HL-60/S4 (cell line): ENCODE data around the gene BIRC5.

ENCODE experiments used
- in situ Hi-C: fragments of 300-500 bp; cut with MboI; formaldehyde crosslinking; loops from 2 replicates; pipeline ENCODE4 v1.14.3; 2022; ENCODE audit warnings: low sequenced_read_pairs

BIRC5 gene

DNA sequence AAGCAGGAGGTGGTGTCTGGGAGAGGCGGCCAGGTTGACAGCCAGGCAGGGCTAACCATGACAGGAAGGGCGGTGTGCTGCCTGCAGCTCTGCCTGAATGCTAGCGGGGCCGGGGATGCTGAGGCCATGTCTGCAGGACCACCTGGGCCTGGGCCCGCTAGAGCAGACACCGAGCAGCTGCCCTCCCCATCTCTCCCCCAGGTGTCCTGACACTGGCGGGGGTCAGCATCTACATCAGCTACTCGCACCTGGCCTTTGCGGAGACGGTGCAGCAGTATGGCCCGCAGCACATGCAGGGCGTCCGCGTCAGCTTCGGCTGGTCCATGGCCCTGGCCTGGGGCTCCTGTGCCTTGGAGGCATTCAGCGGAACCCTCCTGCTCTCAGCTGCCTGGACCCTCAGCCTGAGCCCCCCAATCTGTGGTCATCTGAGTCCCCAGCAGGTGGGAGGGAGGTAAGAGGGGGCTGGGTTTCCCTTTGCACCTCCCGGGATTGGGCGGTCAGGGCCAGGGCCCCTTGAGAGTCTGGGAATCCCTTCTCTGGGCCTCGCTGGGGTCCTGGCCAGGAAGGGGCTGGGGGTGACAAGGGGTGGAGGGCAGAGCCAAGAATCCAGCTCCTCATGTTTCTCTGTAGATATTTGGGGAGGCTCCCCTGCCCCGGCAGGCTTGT, 24.9 kb downstream of the BIRC5 start:
- in situ Hi-C loops: no loop called here

DNA sequence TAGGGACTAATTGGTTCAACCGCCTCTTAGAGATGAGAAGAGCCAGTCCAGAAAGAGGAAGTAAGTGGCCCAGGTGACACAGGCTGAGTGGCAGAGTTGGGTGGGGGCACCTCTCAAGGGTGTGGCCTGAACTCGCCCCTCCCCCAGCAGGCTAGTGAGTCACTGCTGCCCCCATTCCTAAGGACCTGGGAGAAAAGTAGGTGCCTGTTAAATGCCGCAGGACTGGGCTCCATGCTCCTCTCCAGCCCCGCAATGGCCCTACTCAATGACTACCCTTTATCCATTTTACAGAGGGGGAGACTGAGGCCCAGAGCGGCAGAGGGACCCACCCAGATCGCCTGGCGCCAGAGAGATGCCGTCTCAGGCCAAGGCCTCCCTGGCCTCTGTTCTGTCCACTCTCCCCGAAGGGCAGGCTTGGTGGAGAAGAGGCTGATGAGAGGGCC, 25.5 kb downstream of the BIRC5 start:
- in situ Hi-C loops: no loop called here

DNA sequence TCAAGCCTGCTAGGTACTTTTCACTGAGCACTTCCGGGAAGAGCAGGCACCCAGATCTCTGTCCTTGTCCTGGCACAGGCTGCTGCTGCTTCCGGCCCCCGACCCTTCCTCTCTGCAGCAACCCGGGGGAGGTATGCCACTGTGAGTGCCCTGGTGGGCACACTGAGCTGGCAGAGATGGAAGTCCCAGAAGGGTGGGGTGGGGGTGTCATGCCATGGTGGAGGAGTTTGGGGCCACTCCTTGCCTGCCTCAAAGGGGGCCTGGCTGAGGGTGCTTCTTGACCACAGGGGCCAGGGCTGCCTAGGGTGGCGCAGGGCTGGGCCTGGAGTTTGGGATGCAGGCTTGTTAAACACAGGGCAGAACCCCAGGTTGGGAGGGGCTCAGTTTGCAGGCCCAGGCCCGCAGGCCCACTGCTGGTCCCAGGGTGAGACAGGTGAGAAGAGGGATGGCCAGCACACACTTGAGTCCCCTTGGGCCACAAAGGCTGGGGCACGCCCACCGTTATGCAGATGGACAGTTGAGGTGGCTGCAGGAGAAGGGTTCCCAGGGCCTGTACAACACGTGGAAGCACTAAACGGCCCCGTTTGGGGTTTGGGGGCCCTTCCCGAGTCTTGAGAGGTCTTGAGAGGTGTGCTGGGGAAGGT, 26.1 kb downstream of the BIRC5 start:
- in situ Hi-C loops: no loop called here

DNA sequence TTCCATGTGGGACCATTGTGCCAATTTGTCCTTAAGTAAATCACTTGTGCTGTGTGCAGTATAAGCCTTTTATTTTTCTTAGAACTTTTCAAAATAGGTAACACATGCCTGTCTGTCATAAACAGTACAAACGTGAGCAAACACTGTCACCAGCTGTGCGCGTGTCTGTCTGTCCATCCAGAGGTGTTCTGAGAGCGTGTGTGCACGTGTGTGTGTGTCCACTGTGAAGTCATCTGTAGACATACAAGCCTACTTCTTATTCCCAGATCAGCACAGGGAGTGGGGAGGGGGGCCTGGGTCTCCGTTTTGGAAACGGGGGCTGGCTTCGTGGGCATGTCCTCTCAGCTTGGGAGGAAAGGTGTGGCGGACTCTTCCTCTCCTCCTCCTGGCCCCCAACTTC, 26.8 kb downstream of the BIRC5 start:
- in situ Hi-C loops: no loop called here

DNA sequence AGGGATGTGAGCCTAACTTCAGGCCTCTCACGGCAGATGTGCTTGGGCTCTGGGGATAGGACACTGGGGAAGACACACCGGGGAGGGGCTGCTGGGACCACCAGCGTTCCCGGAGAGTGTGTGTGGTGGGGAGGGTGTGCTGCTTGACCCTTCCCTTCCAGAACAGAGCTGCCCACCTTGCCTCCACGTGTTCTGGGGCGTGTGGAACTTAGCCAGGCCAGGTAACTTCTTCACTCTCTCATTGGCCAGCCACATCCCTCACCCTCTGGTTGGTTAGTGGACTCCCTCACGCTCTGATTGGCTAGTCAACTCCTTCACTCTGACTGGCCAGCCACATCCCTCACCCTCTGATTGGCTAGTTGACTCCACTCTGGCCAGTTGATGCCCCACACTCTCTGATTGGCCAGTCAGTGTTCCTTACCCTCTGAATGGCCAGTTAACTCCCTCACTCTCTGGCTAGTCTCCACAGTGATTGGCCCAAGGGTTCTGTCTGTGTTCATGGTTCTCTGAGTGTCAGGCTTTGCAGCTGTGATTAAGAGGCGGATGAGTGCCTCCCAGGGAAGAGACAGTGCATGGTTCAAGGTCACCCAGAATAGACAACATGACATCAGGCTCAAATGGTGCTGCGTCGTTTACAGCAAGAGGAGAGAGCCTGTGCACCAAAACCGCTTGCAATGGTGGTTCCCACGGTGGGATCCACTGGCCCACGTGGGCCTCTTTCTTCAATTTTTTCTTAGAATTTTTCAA, 27.4 kb downstream of the BIRC5 start:
- in situ Hi-C loops: no loop called here

DNA sequence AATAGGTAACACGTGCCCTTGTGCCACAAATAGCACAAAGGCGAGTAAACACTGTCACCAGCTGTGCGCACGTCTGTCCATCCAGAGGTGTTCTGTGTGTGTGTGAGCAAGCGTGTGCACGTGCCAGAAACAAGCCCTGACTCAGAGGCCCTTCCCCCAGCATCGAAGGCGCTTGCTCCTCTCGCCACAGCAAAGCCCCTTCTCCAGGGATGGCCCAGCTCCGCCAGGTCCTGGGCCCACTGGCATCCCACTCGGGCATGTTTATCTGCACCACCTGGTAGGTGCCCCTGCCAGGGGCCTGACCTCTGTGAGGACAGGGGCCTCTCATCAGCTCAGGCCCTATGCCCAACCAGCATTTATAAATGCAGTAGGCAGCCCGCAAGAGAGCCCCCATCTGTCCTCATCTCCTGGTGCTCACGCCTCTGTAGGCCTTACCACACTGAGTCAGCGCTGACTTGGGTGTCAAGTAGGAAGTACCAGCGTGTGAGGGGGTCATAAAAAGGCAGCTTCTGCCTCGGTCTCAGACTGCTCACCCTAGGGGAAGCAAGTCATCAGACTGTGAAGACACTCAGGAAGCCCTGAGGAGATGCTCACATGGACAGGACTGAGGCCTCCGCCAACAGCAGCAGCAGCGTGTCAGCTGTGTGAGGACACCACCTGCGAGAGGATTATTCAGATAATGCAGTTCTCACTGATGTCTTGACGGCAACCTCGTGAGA, 28.1 kb downstream of the BIRC5 start:
- in situ Hi-C loops: no loop called here

DNA sequence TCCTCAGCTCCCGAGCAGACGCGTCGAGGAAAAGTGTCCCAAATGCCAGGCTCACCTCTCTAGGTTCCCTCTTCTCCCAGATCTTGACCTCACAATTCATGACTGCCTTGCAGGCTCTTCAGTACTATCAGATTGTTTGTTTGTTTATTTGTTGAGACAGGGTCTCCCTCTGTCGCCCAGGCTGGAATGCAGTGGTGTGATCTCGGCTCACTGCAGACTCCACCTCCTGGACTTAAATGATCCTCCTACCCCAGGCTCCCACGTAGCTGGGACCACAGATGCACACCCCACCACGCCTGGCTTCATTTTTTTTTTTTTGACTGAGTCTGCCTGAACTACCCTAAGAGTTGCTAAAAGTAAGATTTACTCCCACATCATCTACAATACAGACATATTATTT, 33.3 kb downstream of the BIRC5 start:
- in situ Hi-C loops: no loop called here

DNA sequence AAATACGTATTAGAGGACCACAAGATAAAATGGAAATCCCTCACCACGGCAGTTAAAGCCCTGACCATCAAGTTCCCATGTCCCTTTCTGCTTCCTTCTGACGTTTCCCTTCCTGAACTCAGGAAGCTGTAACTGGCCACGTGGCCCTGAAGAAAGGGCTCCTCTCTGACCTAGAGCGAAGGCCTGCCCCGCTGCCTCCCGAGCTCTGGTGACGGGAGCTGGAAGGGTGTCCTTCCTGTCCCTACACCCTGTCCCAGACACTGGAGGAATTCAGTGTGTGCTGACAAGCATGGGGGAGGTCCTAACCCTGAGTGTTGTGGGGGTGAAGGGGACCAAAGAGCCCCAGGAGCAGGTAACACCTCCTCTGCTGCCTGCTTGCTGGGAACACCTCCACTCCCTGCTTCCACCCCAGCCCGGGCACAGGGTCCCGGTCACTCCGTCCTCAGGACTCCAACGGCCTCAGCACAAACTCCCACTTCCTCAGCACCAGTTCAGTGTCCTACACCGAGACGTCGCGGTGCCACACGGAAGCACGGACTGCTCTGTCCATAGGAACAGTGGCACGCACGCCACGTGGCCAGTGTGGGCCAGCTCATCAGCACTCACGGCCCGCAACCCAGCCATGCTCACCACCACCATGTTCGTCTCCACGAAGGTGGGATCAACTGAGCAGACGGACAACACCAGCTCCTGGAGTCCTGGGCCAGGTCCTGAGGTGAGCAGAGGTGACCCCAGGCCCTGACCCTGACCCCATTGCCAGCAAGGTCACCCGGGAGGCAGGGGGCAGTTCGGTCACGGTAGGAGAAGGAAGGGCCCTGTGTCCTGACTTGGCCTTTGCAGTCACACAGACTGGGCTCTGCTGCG, 34.2 kb downstream of the BIRC5 start:
- in situ Hi-C loops: no loop called here

DNA sequence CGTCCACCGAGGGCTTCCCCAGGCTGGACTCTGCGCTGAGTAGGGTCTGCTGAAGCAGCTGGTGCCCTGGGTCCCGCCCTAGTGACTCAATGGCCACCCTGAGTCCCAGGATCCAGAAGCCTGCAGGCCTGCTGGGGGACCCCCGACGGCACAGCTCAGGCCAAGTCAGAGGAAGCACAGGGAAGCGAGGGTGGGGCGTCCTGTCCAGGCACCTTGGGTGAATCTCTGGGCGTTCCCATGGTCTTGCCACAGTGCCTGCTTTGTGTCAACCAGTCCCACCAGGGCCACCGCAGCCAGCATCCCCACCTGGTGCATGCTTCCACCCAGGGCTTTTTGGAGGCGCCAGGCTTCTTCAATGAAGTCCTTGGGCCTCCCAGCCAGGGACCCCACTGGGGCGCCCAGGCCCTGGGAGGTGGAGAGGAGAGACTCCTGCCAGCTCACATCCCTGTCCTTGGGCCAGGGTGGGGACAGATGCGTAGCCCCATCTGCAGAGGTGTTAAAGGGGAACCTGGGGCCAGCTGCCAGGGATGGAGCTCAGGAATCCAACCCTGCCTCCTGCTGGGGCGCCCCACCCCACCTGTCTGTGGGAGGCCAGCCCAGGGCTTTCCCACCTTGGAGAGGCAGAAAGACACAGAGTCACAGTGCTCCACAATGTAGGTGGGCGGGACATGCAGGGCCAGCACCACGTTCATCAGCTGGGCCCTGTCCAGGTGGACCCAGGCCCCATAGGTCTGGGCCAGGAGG, 35.2 kb downstream of the BIRC5 start:
- in situ Hi-C loops: no loop called here

DNA sequence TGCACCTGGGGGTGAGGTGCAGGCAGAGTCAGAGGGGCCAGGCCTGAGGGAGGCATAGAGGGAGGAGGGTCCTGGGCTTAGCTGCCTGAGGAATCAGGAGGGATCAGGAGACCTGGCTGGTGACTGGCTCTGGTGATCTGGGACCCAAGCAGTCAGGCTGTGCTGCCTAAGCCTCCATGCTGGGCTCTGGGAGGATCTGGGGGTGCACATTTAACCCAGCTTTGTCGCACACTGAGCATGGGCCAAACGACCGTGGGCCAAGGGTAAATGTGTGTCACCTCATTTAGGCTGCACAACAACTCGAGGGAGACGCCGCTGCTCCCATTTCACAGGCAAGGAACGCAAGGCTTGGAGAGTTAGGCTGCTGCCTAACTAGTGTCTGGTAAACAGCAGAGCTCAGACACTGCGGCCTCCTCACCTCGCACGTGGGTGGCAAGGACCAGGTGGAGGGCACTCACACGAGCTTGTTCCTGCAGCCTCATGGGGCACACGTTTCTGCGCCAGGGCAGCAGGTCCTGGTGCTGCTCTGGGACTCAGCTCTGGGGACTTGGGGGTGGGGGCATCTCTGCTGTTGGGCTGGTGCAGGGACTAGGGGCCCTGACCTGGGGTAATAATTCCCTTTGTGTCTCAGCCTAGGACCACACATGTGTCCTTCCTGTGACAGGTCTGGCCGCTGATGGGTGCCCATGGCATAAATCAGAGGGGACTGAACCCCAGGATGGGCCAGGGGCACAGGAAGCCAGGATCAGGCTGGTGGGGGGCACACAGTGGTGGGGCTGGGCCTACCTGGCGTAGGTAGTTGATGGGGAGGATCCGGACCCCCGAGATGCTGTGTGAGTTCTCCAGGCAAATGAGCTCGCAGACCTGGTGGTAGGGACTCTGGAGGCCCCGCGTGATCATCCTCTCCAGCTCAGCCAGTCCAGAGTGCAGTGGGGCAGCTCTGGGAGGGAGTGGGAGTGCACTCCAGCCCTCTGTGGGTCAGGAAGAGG, 36.1 kb downstream of the BIRC5 start:
- in situ Hi-C loops: loop anchor here (25.0 kb wide), 1 partner anchor 713 kb away; no protein-coding TSS in a partner anchor

DNA sequence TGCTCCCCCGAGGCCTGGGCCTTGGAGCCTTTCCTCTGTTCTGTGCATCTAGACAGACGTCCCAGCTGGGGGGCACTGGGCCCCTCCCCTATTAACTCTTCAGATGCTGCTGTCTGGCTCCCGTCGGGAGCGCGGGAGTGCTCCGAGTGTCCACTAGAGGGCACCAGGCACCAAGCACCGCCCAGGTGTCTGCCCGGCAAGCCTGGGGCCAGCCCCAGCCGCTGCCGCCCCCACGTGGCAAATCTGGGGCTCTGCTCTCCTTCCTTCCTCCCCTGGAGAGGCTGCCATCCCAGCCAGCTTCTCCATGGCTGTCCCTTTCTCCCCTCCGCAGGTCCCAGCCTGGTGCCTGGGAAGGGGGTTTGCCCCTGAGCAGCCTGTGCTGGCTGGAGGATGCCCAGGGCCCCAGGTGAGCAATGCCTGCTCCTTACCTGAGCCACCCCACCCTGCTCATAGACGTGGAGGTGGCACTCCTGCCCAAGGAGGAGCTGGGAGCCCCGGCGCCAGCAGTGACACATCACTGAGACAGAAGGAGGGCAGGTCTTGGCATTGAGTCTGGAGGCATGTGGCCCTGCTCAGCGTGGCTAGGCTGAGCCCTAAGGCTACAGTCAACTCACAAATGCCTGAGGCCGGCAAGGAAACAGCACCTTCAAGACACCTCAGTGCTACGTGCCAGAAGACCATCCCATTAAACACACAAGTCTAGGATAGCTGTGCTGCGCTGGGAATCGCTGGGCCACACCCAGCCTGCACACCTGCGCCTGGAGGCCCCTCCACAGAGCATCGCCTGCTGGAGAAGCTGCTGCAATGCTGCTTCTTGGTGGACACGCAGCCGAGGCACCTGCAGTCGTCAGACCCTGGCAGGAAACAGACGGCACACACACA, 37.1 kb downstream of the BIRC5 start:
- in situ Hi-C loops: loop anchor here (25.0 kb wide), 1 partner anchor 714 kb away; no protein-coding TSS in a partner anchor

DNA sequence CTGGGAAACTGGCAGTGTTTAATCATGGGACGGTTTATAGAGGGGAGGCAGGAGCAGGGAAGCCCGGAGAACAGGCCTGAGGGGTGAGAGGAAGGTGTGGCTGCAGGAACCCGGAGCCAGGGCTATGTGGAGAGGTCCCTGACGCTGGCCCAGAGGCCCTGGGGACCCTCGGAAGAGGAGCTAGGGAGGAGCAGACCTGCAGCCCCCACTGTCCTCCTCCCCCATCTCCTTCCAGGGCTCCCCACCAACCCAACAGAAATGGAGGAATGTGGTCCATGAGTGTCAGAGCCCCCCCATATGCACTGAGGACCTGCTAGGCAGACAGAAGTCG, 37.7 kb downstream of the BIRC5 start:
- in situ Hi-C loops: loop anchor here (25.0 kb wide), 1 partner anchor 714 kb away; no protein-coding TSS in a partner anchor

DNA sequence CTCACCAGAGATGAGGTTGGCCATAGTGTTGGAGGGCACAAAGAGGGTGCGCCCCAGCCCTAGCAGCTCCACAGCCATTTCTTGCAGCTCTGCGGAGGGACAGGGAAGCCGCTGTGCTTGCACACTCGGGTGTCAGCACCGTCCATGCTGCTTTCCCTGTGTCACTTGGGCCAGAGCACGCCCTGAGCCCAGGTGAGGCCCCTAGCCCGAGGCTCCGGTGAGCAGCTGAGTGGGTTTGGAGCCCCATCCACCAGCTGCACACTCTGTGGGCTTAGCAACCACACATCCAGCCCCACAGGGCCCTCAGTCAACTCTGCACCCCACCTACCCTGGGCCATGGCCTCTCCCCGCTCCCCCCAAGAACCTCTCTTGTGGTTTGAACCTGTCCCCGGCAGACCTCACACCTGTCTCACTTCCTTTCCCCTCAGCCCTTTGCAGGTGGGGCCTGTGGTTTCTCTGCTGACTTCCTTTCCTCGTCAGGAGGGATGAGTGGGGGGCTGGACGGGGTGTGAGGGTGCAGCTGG, 38.1 kb downstream of the BIRC5 start:
- in situ Hi-C loops: loop anchor here (25.0 kb wide), 1 partner anchor 715 kb away; no protein-coding TSS in a partner anchor

DNA sequence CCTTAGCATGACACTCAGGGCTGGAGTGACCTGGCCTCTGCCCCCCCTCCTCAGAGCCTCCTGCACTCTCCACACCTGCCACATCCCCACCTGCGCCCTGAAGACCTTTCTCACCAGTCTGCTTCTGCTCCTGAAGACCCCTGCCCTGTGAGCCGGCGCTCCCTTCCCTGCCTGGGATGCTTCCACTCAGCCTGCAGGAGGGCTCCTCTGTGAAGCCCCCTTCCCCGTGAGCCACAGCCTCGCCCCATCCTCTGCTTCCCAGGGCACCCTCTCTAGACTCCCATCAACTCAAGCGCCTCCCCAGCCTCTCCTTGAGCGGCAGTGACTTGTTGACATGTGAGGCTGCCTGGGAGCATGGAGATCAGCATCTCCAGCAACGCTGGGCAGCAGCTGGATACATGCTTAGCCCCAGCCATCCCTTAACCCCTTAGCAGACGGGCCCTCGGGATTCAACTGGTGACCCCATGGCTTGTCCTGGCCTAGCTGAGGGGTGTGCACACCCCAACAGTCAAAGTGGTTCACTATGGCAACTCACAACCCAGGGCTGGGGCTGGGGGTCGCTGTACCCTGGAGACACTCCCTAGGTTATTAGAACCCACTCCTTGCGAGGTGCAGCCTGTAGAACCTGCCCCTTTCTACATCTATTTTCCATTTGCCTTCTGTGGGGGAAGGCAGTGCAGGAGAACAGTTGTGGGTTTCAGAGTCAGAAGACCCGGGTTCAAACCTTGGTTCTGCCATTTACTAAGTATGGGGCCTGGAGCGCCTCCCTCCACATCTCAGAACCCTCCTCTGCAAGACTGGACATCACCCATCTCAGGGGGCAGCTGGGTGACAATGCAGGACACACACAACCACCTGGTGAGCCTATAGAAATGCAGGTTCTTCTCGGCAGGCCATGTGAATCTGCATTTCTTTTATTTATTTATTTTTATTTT, 38.9 kb downstream of the BIRC5 start:
- in situ Hi-C loops: loop anchor here (25.0 kb wide), 1 partner anchor 716 kb away; no protein-coding TSS in a partner anchor

DNA sequence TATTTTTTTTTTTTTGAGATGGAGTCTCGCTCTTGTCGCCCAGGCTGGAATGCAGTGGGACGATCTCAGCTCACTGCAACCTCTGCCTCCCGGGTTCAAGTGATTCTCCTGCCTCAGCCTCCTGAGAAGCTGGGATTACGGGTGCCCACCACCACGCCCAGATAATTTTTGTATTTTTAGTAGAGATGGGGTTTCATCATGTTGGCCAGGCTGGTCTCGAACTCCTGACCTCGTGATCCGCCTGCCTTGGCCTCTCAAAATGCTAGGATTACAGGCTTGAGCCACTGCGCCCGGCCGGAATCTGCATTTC, 39.5 kb downstream of the BIRC5 start:
- in situ Hi-C loops: loop anchor here (25.0 kb wide), 1 partner anchor 716 kb away; no protein-coding TSS in a partner anchor
